ENCODE data around the gene LARGE2.

The LARGE2 gene

GRCh38 chr11:45922425-45923082, at the start of gene LARGE2:
LARGE2 (plus strand) TSS chr11:45922656; CDS start chr11:45922883, 227 bp downstream.
- no peak for FAIRE-seq
- peak; percentile 89 for DNase-seq (ENCODE audit: low spot score)

DNA sequence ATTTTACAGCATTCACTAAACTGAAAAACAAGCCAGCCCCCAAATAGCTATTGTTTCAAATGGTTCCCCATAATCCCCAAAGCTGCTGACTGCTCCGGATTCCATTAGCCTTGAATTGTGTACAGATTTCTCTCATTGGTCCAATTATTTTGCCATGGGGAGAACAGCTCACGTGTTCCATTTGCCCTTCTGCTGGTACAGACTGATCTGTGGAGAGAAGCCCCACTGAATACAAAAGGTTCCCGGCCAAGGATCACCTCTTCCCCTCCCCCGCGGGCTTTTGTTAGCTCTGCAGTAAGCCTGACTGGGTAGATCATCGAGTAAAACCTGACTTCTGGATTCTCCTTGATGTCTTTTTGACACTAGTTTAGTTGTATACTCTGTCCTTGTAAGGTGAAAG, 46.1 kb upstream of the LARGE2 start:
- FAIRE-seq (no peak), DNase-seq (ENCODE audit: low spot score) (no peak)

DNA sequence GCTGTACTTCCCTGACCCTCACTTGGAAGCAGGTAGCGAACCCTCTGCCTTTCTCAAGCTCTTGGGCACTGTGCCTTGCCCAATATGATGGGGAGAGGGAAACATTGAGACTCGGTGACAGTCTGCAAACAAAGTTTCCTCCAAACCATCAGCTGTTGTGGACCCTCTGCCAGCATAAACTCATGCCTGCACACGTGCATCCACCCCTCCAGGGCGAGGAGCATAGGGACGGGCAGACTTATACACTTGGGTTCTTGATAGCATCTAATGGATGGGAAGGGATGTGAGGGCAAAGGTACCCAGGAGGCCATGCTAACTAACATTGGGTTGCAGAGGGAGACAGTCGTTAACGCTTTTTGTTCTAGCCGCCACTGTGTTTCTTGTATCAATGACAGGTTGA, 45.2 kb upstream of the LARGE2 start:
- no peak for FAIRE-seq
- DNase-seq (ENCODE audit: low spot score): no peak

GRCh38 chr11:45877845-45878244, 44.6 kb upstream of the LARGE2 start:
- FAIRE-seq: no peak
- DNase-seq (ENCODE audit: low spot score): no peak

DNA sequence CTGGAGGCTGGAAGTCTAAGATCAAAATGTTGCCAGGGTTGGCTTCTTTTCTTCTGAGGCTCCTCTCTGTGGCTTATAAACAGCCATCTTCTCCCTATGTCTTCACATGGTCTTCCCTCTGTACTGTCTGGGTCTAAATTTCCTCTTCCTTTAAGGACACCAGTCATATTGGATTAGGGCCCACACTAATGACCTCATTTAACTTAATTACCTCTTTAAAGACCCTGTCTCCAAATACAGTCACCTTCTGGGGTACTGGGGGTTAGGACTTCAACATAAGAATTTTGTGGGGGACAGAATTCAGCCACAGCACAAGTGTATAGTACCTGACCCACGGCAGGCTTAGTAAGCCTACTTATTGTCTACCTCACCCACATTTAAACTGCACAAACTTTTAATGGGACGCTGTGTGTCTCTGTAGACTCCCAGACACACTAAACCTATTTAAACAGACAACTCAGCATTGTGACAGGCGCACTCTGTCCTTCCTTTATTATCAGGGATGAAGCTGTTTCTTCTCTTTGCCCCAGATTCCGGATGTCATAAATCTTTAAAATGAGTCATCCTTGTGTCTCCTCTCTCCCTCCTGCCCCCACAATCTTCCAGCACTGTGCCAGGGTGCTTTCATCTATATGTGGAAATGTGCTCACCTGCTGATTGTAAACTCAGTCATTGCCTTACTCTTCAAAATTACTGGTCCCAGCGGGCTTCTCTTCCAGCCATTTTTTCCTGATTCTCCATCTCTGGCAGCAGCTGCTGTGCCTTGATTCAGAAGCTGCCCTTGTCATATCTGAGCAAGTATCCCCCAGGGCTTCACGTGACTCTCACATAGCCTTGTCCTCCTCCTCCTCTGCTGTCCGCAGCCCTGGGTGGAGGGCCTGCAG, 42.4 kb upstream of the LARGE2 start:
- DNase-seq (ENCODE audit: low spot score) (peak; percentile 79), FAIRE-seq (no peak)

DNA sequence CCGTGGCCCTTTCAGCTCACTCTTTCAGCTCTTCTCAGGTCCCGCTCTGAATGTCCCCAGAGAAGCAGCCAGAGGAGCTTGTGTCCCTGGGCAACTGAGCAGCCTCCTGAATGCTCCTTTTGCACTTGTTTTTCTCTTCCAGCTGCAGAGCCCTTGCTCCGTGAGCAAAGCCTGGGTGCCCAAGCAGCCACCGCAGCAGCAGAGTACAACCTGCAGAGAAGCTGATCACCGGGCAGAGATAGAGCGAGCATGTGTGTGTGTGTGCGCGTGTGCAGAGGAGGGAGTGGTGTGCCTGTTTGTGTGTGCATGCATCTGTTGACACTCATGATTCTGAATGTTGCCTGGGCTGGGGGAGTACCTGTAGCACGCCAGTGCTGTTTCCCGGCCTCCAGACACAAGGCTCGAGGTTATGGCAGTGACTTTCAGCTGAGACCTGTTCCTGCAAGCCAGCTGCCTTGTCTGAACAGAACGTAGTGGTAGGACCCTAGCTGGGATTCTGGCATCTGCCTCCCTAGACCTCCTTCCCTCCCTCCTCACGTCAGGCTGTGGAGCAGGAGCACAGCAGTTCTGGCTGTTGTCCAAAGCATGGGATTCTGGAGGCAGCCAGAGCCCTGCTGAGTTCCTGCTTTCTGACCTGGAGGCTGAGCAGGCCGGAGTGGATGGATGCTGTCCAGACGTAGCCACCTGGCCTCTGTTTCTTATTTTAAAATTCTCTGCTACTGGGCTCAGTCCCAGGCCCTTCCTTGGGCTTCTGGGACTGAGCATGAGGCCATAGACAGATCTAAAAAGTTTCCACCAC, 41.5 kb upstream of the LARGE2 start:
- FAIRE-seq: peak; percentile 9
- DNase-seq (ENCODE audit: low spot score): no peak

- DNase-seq (ENCODE audit: low spot score) (no peak), FAIRE-seq (no peak)
These were observed 40.6 kb upstream of the LARGE2 start for GRCh38 chr11:45881708-45882368.

- FAIRE-seq: no peak
- DNase-seq (ENCODE audit: low spot score): no peak
These were observed 37.8 kb upstream of the LARGE2 start for GRCh38 chr11:45884596-45885185.

GRCh38 chr11:45885274-45885920, 37.1 kb upstream of the LARGE2 start, which contains the start of gene MAPK8IP1:
MAPK8IP1 (plus strand) TSS chr11:45885651; CDS start chr11:45885821, 170 bp downstream.
- peak; percentile 82 for DNase-seq (ENCODE audit: low spot score)
- no peak for FAIRE-seq

DNA sequence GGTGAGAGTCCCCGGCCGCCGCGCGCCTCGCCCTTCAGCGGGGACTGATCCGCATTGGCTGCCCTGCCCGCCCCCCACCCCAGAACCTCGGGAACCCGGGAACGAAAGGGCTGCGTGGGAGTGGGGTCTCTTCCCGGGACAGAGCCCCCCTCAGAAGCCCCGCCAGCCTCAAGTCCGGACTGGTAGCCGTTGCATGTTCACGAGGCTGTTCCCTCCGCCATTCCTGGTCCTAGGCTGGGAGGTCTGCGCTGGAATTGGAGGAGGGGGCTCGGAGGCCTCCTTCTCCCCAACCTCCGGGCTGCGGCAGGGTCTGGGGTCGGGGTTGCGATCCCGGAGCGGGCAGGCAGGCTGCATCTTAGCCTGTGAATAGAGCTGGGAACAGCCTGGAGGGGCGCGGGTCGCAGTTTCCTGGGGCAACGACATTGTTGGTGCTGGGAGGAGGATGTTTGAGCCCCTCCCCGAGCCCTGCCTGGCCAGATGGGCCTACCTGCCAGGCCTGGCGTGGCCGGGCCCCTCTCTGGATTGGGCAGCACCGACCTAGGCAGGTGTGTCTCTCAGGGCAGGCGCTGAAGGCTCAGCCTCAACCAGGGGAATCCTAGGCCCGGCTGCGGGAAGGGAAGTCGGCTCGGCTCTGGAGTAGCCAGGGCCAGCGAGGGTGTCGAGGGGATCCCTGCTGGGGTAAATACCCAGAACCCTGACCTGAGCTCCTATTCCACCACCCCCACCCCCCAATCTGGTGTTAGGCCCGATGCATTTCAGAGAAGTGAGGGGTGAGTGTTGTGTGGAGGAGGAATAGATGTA, 36.3 kb upstream of the LARGE2 start:
- DNase-seq (ENCODE audit: low spot score) (no peak), FAIRE-seq (no peak)

GRCh38 chr11:45886816-45887520, 35.5 kb upstream of the LARGE2 start:
- FAIRE-seq (no peak), DNase-seq (ENCODE audit: low spot score) (no peak)

GRCh38 chr11:45887587-45887986, 34.9 kb upstream of the LARGE2 start:
- DNase-seq (ENCODE audit: low spot score) (no peak), FAIRE-seq (no peak)

DNA sequence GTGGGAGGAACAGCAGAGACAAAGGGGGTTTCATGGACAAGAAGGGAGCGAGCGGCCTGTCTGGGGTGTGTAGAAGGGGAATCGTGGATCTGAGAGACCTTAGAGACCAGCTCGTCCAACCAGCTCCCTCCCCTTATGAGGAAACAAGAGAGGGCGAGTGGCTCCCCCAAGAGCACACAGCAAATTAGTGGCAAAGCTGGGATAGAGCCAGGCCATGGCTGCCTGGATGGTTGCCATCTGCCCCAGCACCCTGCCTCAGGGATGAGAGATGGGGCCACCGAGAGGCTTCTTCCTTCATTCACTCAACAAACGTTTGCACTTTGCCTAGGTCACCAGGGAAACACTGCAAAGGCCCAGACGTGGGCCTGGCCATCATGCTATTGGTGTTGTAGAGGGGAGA, 32.9 kb upstream of the LARGE2 start:
- DNase-seq (ENCODE audit: low spot score) (no peak), FAIRE-seq (no peak)

- FAIRE-seq: no peak
- DNase-seq (ENCODE audit: low spot score): no peak
These were observed 32.5 kb upstream of the LARGE2 start for GRCh38 chr11:45889966-45890365.

DNA sequence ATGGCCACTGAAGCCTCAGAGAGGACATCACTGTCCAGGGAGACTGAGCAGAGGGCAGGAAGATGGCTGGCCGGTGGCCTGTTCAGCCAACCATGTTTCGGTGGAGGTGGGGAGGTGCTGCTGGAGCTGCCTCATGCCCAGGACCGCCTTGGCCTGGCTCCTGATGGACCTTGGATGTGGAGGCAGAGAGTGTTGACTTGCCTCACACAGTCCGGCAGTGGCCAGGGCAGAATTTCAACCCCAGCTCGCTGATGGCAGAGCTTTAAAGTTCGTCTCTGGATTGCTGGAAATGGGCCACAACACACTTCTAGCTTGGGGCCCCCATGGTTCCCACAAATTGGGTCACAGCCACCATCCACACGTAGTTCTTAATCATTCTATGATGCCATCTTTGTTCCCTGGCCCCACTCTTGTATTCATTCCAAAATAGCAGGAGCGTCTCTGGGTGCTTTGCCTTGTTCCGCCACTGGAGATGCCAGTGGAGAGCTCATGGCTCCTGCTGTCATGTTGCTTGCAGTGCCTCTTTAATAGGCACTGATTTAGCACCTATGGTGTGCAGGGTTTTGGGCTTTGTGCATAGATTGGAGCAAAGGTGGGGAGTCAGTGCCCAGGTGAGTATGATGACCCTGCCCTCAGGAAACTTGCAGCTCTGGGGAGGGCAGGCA, 31.4 kb upstream of the LARGE2 start:
- no peak for FAIRE-seq

DNA sequence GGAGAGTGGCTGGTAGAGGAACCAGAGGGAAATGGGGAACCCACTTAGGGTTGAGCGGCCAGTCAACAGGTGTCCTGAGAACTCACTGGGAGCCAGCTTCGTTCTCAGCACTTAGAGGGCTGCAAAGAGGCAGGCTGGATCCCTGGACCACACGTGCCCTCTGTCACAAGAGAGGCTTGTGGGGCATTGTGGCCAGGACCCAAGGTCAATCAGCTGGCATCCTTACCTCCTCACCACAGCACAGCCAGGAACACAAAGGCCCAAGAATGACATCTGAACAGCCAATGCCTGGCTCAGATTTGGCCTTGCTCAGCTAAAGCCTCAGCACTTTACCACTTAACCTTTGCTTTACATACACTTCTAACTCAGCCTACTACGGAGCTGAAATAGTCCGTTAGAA, 29.6 kb upstream of the LARGE2 start:
- no peak for DNase-seq (ENCODE audit: low spot score)
- FAIRE-seq: no peak

More for the DNA sequence above, 31.4 kb upstream of the LARGE2 start:
- no peak for DNase-seq (ENCODE audit: low spot score)

DNA sequence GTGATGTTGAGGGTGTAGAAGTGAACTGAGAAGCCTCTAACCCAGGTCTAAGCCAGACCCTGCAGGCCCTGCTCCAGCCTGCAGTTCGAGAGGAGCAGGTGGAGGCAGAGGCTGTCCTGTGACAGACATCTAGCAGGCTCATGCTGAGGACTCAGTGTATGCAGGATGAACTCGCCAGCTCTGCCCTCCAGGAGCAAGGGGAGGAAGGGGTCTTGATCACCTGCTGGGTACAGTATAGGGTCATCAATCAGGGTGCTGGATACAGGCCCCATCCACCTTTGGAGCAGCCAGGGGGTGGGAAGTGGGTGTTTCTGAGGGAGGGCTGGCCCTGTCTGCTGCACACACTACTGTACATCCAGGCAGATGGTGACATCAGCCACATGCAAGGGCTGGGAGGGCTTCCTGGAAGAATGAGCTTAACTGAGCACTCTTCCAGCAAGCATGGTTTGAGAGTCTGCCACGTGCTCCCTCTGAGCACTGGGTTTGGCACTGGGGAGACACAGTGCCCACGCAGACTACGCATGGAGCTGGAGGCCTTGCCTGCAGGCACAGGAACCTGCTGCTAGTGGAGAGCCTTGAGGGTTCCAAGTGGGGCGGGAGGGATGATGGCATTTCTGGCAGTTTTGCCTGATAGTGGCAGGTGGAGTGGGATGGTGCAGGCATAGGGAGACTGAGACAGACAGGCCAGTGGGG, 27.8 kb upstream of the LARGE2 start:
- no peak for DNase-seq (ENCODE audit: low spot score)

More for the DNA sequence above, 27.8 kb upstream of the LARGE2 start:
- FAIRE-seq: no peak
